ENCODE measurements around the gene KCNK10. TPM values are rescaled to one million over a fixed set of nuclear protein-coding genes. Genes with fewer than 3 reads are reported as not detected.

The KCNK10 gene
- total RNA-seq, 1 experiment from 2014 or later = not detected

DNA sequence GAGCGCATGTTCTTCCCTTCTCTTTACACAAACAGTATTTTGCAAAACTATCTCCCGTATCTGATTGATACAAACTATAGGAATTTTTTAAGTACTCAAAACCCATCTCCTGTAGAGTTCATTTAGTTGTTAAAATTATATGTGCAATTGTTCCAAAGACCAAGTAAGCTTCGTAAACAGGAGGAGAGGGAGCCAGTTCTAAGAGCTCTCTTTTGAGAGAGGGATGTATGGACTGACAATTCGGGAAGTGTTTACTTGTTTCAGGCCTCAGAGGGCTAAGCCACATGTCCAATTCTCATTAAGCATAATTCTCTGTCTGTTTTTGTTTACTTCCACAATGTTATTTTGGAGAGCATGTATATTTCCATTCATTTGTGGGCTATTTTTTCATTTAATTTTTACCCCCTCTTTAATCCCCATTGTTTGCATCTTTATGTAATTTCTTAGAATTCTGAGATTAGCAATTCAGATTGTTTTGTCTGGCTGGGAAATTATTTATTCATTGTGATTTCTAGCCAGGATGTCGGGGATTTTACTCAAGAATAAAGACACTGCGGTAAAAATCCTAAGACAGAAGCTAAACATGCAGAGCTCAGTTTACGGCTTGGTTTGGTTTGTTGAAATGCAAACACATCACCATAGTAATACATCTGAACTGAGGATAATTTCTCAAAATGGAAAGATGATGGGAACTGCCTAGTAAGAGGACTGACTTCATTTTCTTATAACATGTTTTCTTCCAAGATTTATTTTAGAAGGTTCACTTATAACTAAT lies 126.8 kb downstream of the KCNK10 start:
- CTCF ChIA-PET = no interaction called here
- Histone ChIP-seq H3K36me3 (ENCODE audit: insufficient read depth, low read length, poor library complexity, severe bottlenecking) (no peaks in the 10 kb centered on the region), H3K27me3 (replicated peaks; ENCODE audit: insufficient read depth, low read depth, low read length, poor library complexity) (peaks cover 37% of the 10 kb centered on the region), H3K4me1 (ENCODE audit: insufficient read depth, low read length, poor library complexity, severe bottlenecking) (no peaks in the 10 kb centered on the region), H3K9me3 (ENCODE audit: low read depth, low read length, poor library complexity, severe bottlenecking) (no peaks in the 10 kb centered on the region), H3K27ac (ENCODE audit: low read depth, low read length, poor library complexity, severe bottlenecking) (no peak overlapping the region), H3K4me3 (ENCODE audit: low read depth, low read length, poor library complexity, severe bottlenecking) (no peak overlapping the region)
- POLR2A ChIA-PET (ENCODE audit: low non-redundant PET) = no interaction called here
- no TSS peak for BruUV-seq (replicated peaks)
- intact Hi-C loops (cut with micrococcal nuclease; ENCODE audit: unreplicated experiment) = no loop called here
- TF ChIP-seq, protein P1, sequence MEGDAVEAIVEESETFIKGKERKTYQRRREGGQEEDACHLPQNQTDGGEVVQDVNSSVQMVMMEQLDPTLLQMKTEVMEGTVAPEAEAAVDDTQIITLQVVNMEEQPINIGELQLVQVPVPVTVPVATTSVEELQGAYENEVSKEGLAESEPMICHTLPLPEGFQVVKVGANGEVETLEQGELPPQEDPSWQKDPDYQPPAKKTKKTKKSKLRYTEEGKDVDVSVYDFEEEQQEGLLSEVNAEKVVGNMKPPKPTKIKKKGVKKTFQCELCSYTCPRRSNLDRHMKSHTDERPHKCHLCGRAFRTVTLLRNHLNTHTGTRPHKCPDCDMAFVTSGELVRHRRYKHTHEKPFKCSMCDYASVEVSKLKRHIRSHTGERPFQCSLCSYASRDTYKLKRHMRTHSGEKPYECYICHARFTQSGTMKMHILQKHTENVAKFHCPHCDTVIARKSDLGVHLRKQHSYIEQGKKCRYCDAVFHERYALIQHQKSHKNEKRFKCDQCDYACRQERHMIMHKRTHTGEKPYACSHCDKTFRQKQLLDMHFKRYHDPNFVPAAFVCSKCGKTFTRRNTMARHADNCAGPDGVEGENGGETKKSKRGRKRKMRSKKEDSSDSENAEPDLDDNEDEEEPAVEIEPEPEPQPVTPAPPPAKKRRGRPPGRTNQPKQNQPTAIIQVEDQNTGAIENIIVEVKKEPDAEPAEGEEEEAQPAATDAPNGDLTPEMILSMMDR (conservative IDR thresholded peaks at IDR 0.05; ENCODE audit: low read depth, low read length) = no peak
- TF ChIP-seq EZH2 (IDR thresholded peaks at IDR 0.05; ENCODE audit: borderline replicate concordance, low read depth, low read length, poor library complexity, severe bottlenecking) = no peak
- no peak for DNase-seq (ENCODE audit: low spot score)

DNA sequence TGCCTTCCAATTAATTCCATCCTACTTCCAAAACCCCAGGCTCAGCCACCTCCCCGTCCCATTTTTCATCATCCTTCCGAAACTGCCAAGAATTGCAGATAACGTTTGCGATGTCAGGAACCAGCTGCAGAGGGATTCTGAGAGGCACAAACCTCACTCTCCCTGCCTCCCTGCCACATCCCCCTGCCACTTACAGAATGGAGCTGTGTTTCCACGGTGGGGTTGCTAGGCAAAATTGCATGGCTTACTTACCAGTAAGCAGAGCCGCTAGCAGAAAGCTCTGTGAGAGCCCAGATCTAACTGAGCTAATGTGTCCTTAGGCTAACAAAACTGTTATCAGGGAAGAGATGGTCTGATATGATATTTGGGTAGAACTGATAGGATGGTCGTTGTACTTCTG lies 127.4 kb downstream of the KCNK10 start:
- Histone ChIP-seq H3K4me3 (ENCODE audit: low read depth, low read length, poor library complexity, severe bottlenecking) (no peak overlapping the region), H3K9me3 (ENCODE audit: low read depth, low read length, poor library complexity, severe bottlenecking) (no peaks in the 10 kb centered on the region), H3K36me3 (ENCODE audit: insufficient read depth, low read length, poor library complexity, severe bottlenecking) (no peaks in the 10 kb centered on the region), H3K27ac (ENCODE audit: low read depth, low read length, poor library complexity, severe bottlenecking) (no peak overlapping the region), H3K4me1 (ENCODE audit: insufficient read depth, low read length, poor library complexity, severe bottlenecking) (no peaks in the 10 kb centered on the region), H3K27me3 (replicated peaks; ENCODE audit: insufficient read depth, low read depth, low read length, poor library complexity) (peaks cover 37% of the 10 kb centered on the region)
- intact Hi-C loops (cut with micrococcal nuclease; ENCODE audit: unreplicated experiment) = no loop called here
- DNase-seq (ENCODE audit: low spot score) = no peak
- TF ChIP-seq EZH2 (IDR thresholded peaks at IDR 0.05; ENCODE audit: borderline replicate concordance, low read depth, low read length, poor library complexity, severe bottlenecking) = no peak
- TF ChIP-seq, protein P1 (conservative IDR thresholded peaks at IDR 0.05; ENCODE audit: low read depth, low read length) = no peak
- BruUV-seq (replicated peaks) = no TSS peak
- ChIA-PET CTCF (no interaction called here), POLR2A (ENCODE audit: low non-redundant PET) (no interaction called here)

DNA sequence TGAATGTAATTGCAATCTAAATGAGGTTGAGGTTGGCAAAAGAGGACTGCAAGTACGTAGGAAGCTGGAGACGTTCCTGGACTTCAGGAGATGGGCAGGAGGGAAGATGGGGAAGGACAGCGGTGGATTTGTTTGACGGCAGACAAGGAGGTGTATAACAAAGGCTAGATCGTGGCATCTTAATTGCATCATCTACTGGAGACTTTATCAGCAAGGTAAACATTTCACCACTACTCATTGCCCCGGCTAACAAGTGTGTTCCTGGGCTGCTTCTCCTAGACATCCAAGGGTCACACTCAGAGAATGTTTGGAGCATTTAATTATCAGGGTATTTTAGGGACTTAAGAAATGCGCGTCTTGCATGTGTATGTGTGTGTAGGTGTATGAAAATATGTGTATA lies 128.5 kb downstream of the KCNK10 start:
- intact Hi-C loops (cut with micrococcal nuclease; ENCODE audit: unreplicated experiment) = loop anchor here (5.0 kb wide), 1 partner anchor 298 kb away; no protein-coding TSS in a partner anchor
- DNase-seq (ENCODE audit: low spot score) = no peak
- Histone ChIP-seq H3K9me3 (ENCODE audit: low read depth, low read length, poor library complexity, severe bottlenecking) (no peaks in the 10 kb centered on the region), H3K4me3 (ENCODE audit: low read depth, low read length, poor library complexity, severe bottlenecking) (no peak overlapping the region), H3K36me3 (ENCODE audit: insufficient read depth, low read length, poor library complexity, severe bottlenecking) (no peaks in the 10 kb centered on the region), H3K27ac (ENCODE audit: low read depth, low read length, poor library complexity, severe bottlenecking) (no peak overlapping the region), H3K27me3 (replicated peaks; ENCODE audit: insufficient read depth, low read depth, low read length, poor library complexity) (peaks cover 34% of the 10 kb centered on the region), H3K4me1 (ENCODE audit: insufficient read depth, low read length, poor library complexity, severe bottlenecking) (no peaks in the 10 kb centered on the region)
- ChIA-PET POLR2A (ENCODE audit: low non-redundant PET) (no interaction called here), CTCF (no interaction called here)
- TF ChIP-seq EZH2 (IDR thresholded peaks at IDR 0.05; ENCODE audit: borderline replicate concordance, low read depth, low read length, poor library complexity, severe bottlenecking) = no peak
- TF ChIP-seq, protein P1 (conservative IDR thresholded peaks at IDR 0.05; ENCODE audit: low read depth, low read length) = no peak
- no TSS peak for BruUV-seq (replicated peaks)
